GM19240 (cell line): ENCODE measurements around the gene CPPED1.

Experiments used
- DNase-seq: peaks from one replicate; pipeline ENCODE4 v3.0.0; 2011; ENCODE audit warnings: low spot score; ENCODE audit not compliant: insufficient read length

The CPPED1 gene

DNA sequence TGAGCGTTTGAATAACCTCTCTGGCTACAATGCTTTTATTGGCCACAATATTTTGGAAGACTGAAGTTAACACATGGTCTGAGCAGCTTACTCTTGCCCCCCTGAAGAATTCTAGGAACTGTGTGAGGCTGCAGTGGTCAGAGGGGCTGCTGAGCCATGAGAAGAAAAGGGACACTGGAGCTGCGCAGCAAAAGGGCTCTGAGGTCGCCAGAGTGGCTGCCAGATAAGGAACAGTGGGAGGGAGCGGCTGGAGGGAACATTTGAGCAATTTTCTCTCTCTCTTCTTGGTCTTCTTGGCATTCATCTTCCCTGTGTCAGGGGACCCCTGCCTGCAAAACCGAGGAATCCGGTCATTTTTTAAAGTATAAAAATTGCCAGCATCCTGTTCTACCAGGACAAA is 66.1 kb downstream of the CPPED1 start:
- no peak for DNase-seq

DNA sequence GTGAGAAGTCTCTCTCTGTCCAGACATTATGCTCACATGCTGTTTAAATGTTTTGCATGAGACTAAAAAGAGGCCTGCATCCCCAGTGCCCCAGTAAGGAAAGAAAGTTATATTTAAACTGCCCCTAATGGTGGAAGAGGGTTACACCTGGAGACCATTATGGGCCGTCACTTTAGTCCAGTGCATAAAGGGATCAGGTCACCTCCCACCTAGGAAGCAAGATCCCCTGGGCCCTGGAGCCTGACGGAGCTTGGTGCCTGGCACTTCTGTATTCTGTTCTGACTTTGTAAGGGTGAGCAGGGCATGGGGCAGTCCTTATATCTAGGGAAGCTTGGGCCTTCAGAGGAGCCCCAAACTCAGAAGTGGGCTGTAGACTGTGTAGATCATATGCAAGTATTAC is 67.9 kb downstream of the CPPED1 start:
- no peak for DNase-seq

DNA sequence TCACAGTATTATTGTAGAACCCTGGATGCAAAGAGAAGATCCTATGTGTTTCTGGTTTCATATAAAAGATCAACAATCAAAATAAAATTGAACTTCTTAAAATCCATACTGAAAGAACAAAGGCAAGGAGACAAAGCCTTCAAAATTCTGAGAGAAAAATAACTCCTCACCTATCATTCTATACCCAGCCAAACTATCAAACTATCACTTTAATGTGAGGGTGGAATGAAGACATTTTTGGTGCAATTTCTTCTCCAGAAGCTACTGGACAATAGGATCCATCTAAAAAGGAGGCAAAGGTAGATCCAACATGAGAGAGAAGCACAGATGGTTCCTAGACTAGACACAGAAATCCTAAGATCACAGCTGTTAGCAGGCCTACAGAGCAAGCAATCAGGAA is 71.1 kb downstream of the CPPED1 start:
- no peak for DNase-seq

DNA sequence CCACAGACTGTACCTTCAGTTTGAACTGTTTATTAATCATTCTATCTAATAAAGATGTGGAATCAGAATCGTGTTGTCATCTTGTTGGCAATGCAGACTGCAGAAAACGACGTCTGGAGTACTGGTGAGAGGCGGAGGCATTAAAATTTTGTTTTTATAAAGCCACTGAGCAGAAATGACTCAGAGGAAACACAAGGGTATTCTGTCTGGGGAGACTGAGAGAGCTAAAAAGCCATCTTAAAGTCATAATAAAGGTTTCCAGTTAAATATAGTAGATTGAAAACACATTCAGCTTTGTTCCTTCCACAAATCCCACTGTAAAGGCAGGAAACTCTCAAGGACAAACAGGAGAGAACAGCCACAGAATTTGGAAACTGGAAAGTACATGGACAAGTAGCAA is 74.2 kb downstream of the CPPED1 start:
- no peak for DNase-seq

DNA sequence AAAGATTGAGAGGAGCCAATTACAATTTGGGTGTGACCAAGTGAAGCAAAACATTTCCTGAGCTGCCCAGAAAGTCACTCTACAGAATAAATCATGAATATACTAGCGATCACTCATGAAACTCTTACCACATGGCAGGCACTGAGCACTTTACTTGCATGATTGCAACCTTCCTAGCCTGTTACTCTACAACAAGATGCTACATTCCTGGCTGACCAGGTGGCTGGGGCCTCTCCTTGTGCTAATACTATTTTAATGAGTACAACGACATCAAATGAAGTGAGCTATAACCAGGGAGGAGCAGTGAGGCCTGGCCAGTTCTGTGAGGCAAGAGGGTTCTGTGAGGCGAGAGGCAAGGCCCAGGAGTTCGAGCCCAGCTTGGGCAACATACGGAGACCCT is 75.2 kb downstream of the CPPED1 start:
- no peak for DNase-seq

DNA sequence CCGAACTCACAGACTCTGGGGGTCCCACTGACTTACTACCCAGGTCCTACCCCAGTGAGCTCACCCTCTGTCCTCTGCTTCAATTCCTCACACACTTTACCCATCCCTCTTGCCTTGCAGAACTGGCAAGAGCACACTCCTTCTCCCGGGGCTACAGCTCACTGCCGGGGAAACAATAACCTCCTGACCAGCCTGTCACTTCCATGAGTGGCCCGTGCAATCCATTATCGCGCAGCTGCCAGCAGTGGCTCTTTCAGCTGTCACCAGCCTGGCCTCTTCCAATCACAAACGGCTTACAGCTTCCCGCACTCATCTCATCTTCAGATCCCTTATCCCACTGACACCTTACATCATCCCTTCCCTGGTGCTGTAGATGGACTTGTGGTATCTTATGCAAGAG is 79.5 kb downstream of the CPPED1 start:
- no peak for DNase-seq

DNA sequence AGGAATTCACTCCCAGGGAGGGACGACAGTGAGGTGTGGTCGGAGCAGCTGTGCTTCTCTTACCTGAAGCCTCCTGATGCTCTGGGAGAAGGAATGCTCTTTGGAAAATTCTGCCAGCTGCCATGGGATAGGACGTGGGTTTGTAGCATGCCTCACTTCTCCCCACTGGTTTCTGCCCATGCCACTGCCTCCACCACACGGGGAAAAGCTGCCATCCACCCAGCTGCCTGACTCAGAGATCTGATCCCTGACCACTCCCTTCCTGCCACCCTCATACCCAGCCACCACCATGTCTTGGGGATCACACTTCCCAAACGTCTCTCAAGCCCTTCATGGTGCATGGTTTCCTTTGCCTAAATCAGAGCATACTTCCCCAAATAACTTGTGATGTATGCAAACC is 80.0 kb downstream of the CPPED1 start:
- no peak for DNase-seq

DNA sequence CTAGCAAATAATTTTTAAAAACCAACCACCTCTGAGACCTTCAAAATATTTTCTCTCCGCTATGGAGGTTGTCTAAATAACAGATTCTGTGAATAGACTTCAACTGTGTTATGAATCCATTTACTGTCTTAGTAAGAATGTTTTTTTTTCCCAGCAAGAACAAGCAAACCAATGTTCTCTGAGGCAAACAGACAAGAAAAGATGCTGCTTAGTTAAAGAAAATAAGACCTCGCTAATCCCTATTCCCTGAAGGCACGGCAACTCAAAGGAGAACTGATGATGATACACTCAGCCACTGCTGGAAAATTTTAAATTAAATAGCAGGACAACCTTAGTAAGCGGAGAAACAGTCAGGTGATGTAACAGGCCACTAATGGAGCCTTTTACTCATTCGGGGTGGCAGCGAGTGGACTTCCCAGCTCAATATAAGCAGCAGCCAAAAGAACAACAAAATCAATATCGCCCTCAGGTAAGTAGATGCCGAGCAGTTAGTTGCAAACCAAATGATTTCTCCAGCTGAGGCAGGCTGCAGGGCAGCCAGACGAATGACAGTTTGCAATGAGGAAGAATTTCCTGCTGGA is 81.8 kb downstream of the CPPED1 start:
- no peak for DNase-seq

DNA sequence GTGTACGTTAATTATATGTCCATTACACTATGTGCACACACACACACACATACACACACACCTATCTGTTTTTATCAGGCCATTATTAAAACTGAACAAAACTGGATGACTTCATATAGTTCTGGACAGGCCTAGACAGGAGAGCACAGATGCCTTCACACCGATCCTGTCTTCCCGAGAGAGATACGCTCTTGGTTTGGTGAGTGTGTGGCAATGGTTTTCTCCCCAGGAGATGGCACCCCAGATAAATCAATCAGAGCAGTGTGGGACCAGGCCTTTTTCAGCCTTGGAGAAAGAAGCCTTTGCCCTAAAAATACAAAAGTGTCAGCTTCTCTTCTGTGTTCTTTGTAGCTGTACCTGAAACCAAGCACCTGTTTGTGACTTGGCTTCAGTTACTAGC is 83.7 kb downstream of the CPPED1 start:
- DNase-seq = no peak

DNA sequence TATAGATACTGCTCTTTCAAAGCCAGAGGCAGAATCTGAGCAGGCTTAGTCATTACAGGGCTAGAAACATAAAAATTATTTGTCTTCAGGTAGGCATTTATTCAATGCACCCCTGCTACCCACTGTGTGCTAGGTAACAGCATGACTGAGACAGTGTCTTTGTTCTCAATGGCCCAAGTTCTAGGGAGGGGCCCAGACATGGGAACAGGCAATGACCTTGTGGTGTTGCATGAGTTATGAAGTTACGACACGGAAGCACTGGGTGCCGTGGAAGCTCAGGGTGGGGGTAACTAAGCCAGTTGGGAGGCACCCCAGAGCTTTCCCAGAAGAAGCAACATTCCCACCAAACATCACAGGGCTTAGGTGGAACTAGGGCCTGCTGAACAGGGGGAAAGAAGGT is 87.0 kb downstream of the CPPED1 start:
- DNase-seq = no peak

DNA sequence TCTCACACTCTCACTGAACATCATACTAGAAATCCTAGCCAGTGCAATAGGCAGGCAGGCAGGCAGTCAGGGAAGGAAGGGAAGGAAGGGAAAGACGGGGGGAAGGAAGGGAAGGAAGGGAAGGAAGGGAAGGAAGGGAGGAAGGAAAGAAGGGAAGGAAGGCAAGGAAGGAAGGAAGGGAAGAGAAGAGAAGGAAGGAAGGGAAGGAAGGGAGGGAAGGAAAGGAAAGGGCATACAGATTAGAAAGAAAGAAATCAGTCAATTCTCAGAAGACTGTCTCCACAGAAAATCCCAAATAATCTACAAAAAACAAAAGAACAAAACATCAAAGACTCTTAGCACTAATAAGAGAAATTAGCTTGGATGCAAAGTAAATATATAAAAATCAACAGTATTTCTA is 93.9 kb downstream of the CPPED1 start:
- DNase-seq = no peak

DNA sequence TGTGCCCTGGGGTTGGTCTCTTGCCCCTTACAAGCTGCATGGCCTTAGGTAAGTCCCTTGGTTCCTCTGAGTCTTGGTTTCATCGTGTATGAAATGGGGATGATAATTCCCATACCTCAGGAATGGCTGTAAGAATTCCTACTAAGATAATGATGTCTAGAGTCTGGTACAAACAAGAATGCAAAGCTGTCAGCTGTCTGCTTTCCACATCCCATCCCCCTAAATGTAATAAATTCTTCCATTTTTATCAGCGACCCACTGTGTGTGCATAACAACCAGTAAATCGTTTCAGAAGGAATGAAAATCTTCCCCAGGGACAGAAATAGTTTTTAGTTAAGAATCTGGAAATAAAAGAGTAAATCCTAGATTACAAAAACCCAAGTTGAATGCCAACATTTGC is 95.4 kb downstream of the CPPED1 start:
- DNase-seq = no peak

DNA sequence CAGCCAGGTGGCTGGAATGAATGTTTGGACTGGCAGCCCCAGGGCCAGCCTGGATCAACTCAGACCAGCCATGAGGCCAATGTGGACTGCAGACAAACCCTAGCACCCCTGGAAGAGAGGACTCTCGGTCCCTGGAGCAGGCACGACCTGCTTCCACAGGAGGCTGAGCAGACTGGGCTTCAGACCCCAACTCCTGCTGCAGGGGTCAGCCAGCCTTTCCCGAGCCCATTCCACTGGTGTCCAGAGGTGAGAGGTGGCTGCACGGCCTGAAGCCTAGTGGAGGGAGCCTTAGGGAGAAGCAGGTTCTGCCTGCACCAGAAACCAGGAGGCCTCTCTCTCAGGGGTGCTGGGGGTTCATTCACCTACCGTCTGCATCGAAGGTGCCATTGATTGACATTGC is 97.1 kb downstream of the CPPED1 start:
- no peak for DNase-seq

DNA sequence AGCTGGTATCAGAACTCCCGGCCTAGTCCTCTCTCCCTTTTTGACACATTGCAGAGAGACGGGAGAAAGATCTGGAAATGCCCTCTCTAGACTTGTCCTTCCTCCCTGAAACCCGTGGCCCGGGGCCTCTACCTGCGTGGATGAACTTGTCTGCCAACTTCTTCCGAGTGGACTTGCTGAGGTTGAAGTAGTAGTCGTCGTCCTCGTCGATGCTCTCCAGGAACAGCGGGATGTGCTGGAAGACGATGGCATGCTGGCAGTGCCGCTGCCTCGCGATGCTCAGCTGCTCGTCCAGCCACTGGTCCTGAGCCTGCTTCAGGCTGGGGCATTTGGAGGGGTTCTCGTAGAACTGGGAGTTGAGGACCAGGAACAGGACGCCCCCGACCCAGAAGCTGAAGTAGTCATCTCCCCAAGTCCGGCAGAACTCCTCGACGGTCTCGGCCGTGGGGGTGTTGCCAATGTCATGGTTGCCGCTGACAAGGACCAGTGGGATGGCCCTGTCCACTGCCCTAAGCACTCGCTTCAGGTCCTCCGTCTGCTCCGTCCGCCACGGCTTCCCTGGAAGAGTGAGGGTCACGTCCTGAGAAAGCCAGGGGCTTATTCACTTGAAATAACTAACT is 99.1 kb downstream of the CPPED1 start:
- DNase-seq = no peak

DNA sequence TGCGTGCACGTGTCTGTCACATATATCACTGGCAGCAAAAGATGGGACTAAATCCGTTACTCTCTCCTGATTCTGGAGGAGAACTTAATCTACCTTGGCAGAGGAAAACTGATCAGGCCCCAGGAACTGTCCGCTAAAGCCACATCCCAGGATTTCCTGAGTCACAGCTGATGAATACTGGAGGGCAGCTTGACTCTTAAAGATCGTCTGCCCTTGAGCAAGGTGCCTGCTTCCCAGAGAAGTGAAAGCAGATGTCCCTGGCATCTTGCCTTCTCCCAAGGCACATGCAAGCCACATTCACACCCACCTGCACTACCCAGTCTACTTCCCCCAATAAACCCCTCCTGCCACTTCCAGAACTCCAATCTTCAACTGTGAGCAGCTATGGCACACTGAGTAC is 99.8 kb downstream of the CPPED1 start:
- no peak for DNase-seq

DNA sequence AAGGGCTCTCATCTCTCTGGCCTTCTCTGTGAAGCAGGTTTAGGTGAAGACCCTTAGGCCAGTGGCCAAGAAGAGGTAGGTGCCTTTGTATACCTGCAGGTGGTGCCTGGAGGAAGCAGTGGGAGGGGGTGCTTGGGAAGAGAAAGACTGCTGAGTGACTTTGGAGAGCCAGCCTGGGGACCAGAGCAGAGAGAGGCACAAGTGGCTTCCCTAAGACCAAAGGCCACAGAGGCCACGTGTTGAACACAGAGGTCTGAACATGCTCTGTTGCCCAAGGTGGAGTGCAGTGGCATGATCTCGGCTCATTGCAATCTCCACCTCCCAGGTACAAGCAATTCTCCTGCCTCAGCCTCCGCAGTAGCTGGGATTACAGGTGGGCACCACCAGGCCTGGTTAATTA is 103.5 kb downstream of the CPPED1 start:
- no peak for DNase-seq

DNA sequence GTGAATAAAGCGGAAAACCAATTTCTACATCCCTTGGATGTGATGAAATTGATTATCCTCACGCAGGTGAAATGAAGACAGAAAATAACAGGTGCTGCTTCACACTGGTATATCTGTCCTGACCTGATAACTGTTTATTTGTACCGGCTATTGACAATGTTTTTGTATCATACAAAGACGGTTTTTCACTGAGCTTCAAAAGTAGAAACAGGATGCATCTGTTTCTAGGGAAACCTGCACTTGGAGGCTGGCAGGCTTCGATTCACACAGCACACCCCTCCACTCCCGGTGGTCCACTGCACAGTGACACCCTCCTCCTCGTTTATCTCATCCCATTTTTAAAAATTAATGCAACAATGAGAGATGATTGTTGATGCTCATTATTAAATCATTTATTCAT is 104.5 kb downstream of the CPPED1 start:
- DNase-seq = no peak

DNA sequence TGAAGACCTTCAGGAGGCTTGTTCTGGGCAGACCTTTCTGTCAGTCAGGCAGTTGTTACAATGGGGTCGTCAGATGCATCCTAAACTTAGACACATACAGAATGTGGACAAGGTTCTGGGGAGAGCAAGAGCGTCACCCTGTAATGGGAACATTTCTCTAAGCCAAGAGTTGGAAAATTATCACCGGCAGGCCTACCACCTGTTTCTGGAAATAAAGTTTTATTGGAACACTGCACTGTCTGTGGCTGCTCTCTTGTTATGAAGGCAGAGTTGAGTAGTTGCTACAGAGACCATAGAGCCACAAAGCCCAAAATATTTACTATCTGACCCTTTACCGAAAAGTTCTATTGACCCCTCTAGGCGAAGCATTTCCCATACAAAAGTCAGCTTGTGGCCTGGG is 106.2 kb downstream of the CPPED1 start:
- no peak for DNase-seq

DNA sequence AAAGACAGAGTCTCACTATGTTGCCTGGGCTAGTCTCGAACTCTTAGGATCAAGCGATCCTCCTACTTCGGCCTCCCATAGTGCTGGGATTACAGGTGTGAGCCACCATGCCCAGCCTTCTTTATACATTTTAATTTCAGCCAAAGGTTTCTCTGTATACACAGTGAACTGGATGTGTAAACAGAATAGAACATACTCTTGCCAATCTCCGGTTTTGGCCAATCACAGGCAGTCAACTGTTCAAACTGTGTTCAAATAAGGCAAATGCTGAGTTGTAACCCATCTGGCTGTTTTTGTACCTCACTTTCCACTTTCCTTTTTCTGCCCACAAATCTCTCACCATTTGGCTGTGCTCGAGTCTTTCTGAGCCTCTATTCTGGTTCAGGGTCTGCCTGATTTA is 108.2 kb downstream of the CPPED1 start:
- no peak for DNase-seq

DNA sequence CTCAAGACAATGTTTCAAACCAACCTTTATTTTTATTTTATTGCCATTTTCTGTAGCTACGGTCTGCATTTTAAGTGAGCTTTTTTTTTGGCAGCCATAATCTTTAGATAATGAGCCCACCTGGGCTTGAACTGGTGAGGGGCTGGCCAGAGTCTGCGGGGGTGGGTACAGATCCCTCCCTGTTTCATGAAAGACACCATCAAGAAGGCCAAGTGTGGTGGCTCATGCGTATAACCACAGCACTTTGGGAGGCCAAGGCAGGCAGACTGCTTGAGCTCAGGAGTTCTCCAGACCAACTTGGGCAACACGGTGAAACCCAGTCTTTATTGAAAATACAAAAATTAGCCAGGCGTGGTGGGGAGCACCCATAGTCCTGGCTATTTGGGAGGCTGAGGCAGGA is 113.7 kb downstream of the CPPED1 start:
- DNase-seq = no peak

DNA sequence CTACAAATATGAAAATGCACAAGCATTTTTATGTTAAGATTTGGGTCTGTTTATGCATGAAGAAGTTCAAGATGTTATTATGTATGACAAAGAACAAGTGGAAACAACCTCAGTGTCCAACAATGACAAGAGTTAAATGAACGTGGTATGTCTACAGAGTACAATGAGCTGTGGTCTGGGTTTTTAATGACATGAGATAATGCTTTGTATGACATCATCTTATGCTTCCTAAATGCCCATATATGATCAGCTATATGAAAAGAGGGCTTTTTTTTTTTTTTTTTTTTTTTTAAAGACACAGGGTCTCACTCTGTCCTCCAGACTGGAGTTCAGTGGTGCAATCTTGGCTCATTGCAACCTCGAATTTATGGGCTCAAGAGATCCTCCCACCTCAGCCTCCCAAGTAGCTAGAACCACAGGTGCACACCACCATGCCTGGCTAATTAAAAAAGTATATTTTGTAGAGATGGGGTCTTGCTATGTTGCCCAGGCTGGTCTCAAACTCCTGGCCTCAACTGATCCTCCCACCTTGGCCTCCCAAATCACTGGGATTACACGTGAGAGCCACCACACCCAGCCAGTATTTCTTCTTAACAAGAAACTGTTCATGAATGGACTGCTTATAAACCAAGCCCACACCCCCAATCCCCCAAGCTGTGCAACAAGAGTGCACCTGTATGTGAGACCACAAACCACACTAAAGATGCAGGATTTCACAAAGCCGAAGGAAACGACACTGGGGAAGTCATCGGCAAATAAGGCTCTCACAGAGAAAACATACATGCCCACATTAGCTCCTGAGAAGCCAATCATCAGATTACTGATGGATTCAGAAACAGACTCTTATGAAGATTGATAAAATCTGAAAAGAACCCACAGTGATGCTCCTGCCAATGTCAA is 114.5 kb downstream of the CPPED1 start:
- no peak for DNase-seq

DNA sequence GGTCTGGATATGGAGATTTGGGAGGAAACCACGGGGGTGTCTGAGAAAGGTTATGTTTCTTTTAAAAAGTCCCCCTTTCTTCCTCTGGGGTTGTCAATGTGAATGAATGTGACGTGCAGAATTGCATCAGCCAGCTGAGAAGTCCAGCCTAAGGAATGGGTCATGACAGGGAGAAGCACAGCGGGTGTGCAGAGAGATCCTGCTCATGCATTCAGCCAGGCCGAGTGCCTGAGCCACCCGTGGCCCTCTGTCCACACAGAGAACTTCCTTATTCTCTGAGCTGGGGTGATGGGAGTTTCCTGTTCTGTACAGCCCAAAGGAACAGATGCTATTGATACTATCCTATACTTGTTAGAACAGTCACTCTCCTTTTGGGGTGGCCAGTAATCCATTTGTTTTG is 117.9 kb downstream of the CPPED1 start:
- no peak for DNase-seq
